ENCODE data around the gene PDE6G.
"Not testable (repeated sequence)": the region's sequence is repeated elsewhere in the genome, so short reads cannot be mapped to it uniquely, and the experiment has no call there.

Gene PDE6G

GRCh38 chr17:81630274-81630673, 26.1 kb downstream of the PDE6G start:
- DNase-seq, result no peak

GRCh38 chr17:81621494-81622130, 34.7 kb downstream of the PDE6G start:
- DNase-seq, result no peak

GRCh38 chr17:81618307-81618706, 38.0 kb downstream of the PDE6G start:
- not testable (repeated sequence) for DNase-seq

GRCh38 chr17:81616877-81617276, 39.5 kb downstream of the PDE6G start:
- DNase-seq, result no peak

- no peak for DNase-seq
Observed at GRCh38 chr17:81615401-81615930, 40.9 kb downstream of the PDE6G start.

- DNase-seq, result no peak
Observed at GRCh38 chr17:81612172-81612970, 44.0 kb downstream of the PDE6G start.

- DNase-seq, result no peak
Observed at GRCh38 chr17:81609541-81610311, 46.6 kb downstream of the PDE6G start.

GRCh38 chr17:81608605-81609004, 47.7 kb downstream of the PDE6G start:
- DNase-seq, result no peak

GRCh38 chr17:81608082-81608481, 48.3 kb downstream of the PDE6G start:
- no peak for DNase-seq

- DNase-seq, result no peak
Observed at GRCh38 chr17:81607431-81607830, 48.9 kb downstream of the PDE6G start.

- DNase-seq, result no peak
Observed at GRCh38 chr17:81603846-81604610, 52.3 kb downstream of the PDE6G start.

GRCh38 chr17:81601525-81602120, 54.7 kb downstream of the PDE6G start:
- peak; percentile 41 to 69 for DNase-seq

Measured in SHP77 (cell line).